BJ (cell line): ENCODE results near the gene RHOF. TPM values are rescaled to one million over a fixed set of nuclear protein-coding genes. Genes with fewer than 3 reads are reported as not detected.

Experiments
- CTCF ChIA-PET: fragments of 350-600 bp; formaldehyde crosslinking; extraction: SDS; loops from one replicate; lab custom pipeline; 2021; ENCODE audit warnings: antibody characterized with exemption, inconsistent platforms; lab: Yijun Ruan, JAX
- POLR2A ChIA-PET: fragments of 300-600 bp; sonication (Branson Sonifier 250); formaldehyde crosslinking; extraction: SDS; loops from one replicate; lab custom pipeline; 2021; ENCODE audit warnings: antibody characterized with exemption; lab: Charles Lee
- DNase-seq: peaks from one replicate; pipeline ENCODE4 v3.0.0-alpha.2; 2011; ENCODE audit warnings: low read depth
- H3K27me3 ChIP-seq: 2 replicates; pipeline ENCODE4 v1.6.0; 2011; ENCODE audit warnings: low read length; ENCODE audit not compliant: control insufficient read depth, insufficient read depth
- H3K36me3 ChIP-seq: 2 replicates; pipeline ENCODE4 v1.5.1; 2011; ENCODE audit warnings: low read length; ENCODE audit not compliant: control insufficient read depth, insufficient read depth
- H3K4me3 ChIP-seq: 2 replicates; pipeline ENCODE4 v1.5.1; 2011; ENCODE audit warnings: low read depth, mild to moderate bottlenecking, control low read depth, low read length
- CTCF ChIP-seq: IDR thresholded peaks from 2 replicates; pipeline ENCODE4 v1.5.1; 2011; ENCODE audit warnings: low read depth, mild to moderate bottlenecking, control low read depth, inconsistent platforms, low read length, moderate library complexity; ENCODE audit not compliant: insufficient read depth
- polyA plus RNA-seq: library from polyadenylated mRNA; depleted of rRNA; stranded (reverse); fragments of >200 nt; gene quantifications from 2 replicates; pipeline ENCODE4 v1.2.3, GENCODE V29; 2011

The RHOF gene
- polyA plus RNA-seq, 1 experiment, result 3.0 TPM

- TF ChIP-seq CTCF, result no peak
- no peak overlapping the region for H3K4me3 ChIP-seq
- no peaks in the 10 kb centered on the region for H3K27me3 ChIP-seq
- POLR2A ChIA-PET, result no interaction called here
- CTCF ChIA-PET, result interaction anchor here (2.1 kb wide), 1 partner anchor 24 kb away, joined by 11 read pairs; no protein-coding TSS in a partner anchor
- no peak for DNase-seq
- H3K36me3 ChIP-seq, result peaks cover 58% of the 10 kb centered on the region
Measured at GRCh38 chr12:121819212-121819949, 25.9 kb upstream of the RHOF start.

GRCh38 chr12:121817648-121818043 lies 24.2 kb upstream of the RHOF start:
- no peak for DNase-seq
- CTCF ChIA-PET, result interaction anchor here (2.0 kb wide), 1 partner anchor 23 kb away, joined by 10 read pairs; the partner anchor contains the start of gene RHOF
- POLR2A ChIA-PET, result no interaction called here
- Histone ChIP-seq H3K4me3 (no peak overlapping the region), H3K27me3 (no peaks in the 10 kb centered on the region), H3K36me3 (peaks cover 52% of the 10 kb centered on the region)
- TF ChIP-seq CTCF, result no peak

- ChIA-PET POLR2A (no interaction called here), CTCF (interaction anchor here (2.0 kb wide), 1 partner anchor 23 kb away, joined by 10 read pairs; the partner anchor contains the start of gene RHOF)
- Histone ChIP-seq H3K27me3 (no peaks in the 10 kb centered on the region), H3K36me3 (peaks cover 48% of the 10 kb centered on the region), H3K4me3 (no peak overlapping the region)
- DNase-seq, result no peak
- TF ChIP-seq CTCF, result no peak
Measured at GRCh38 chr12:121816925-121817647, 23.6 kb upstream of the RHOF start.

- Histone ChIP-seq H3K27me3 (no peaks in the 10 kb centered on the region), H3K4me3 (no peak overlapping the region), H3K36me3 (peaks cover 53% of the 10 kb centered on the region)
- CTCF ChIA-PET, result interaction anchor here (1.2 to 1.3 kb wide), 2 partner anchors 21 to 22 kb away, joined by 4 to 6 read pairs; partner anchors contain the start of gene RHOF
- POLR2A ChIA-PET, result no interaction called here
- no peak for TF ChIP-seq CTCF
- no peak for DNase-seq
Measured at GRCh38 chr12:121815263-121815662, 21.8 kb upstream of the RHOF start.
